ENCODE data around the gene SCN7A. TPM values are rescaled to one million over a fixed set of nuclear protein-coding genes. Genes with fewer than 3 reads are reported as not detected.

The SCN7A gene
- total and polyA plus RNA-seq, 8 donors, result 21.9 to 112 (median 91.0) TPM

DNA sequence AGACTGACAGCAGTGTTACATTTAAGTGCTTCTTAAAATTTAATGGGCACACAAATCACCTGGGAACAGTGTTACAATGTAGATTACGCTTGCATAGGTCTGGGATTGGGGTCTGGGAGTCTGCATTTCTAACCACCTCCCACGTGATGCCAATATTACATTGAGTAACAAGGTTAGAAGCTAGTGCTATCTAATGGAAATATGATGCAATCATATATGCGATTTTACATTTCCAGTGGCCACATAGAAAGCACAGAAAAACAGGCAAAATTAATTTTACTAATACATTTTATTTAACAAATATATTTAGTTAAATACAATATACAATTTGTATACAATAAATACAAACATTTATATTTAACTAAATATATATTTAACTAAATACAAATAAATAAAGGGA, 53.7 kb downstream of the SCN7A start:
- Histone ChIP-seq H3K27ac (no peak overlapping the region), H3K9me3 (no peaks in the 10 kb centered on the region), H3K36me3 (no peaks in the 10 kb centered on the region), H3K4me1 (no peaks in the 10 kb centered on the region), H3K27me3 (no peaks in the 10 kb centered on the region), H3K4me3 (no peak overlapping the region)
- intact Hi-C loops (cut with DNase I), result no loop called here
- DNase-seq, result no peak
- no peak for TF ChIP-seq CTCF (IDR thresholded peaks at IDR 0.05)
- ATAC-seq, result no peak

- Histone ChIP-seq H3K36me3 (no peaks in the 10 kb centered on the region), H3K4me3 (no peak overlapping the region), H3K27me3 (no peaks in the 10 kb centered on the region), H3K4me1 (no peaks in the 10 kb centered on the region), H3K27ac (no peak overlapping the region), H3K9me3 (no peaks in the 10 kb centered on the region)
- TF ChIP-seq CTCF (IDR thresholded peaks at IDR 0.05), result no peak
- no peak for ATAC-seq
- intact Hi-C loops (cut with DNase I), result no loop called here
- no peak for DNase-seq
Measured at GRCh38 chr2:166439078-166439477, 55.0 kb downstream of the SCN7A start.

- H3K4me3 ChIP-seq, result no peak overlapping the region
- H3K9me3 ChIP-seq, result no peaks in the 10 kb centered on the region
- intact Hi-C loops (cut with DNase I), result no loop called here
- H3K4me1 ChIP-seq, result no peaks in the 10 kb centered on the region
- ATAC-seq (no peak), DNase-seq (no peak)
- no peaks in the 10 kb centered on the region for H3K27me3 ChIP-seq
- no peaks in the 10 kb centered on the region for H3K36me3 ChIP-seq
- H3K27ac ChIP-seq, result no peak overlapping the region
- TF ChIP-seq CTCF (IDR thresholded peaks at IDR 0.05), result no peak
Measured at GRCh38 chr2:166436976-166437375, 57.1 kb downstream of the SCN7A start.

DNA sequence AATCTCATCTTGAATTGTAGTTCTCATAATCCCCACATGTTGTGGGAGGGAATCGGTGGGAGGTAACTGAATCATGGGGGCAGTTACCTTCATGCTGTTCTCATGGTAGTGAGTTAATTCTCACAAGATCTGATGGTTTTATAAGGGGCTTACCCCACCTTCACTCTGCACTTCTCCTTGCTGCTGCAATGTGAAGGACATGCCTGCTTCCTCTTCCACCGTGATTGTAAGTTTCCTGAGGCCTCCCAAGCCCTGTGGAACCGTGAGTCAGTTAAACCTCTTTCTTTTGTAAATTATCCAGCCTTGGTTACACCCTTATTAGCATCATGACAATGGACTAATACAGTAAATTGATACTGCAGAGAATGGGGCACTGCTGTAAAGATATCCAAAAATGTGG, 57.9 kb downstream of the SCN7A start:
- Histone ChIP-seq H3K4me3 (no peak overlapping the region), H3K9me3 (no peaks in the 10 kb centered on the region), H3K27ac (no peak overlapping the region), H3K4me1 (no peaks in the 10 kb centered on the region), H3K27me3 (no peaks in the 10 kb centered on the region), H3K36me3 (no peaks in the 10 kb centered on the region)
- intact Hi-C loops (cut with DNase I), result no loop called here
- no peak for ATAC-seq
- TF ChIP-seq CTCF (IDR thresholded peaks at IDR 0.05), result no peak
- DNase-seq, result no peak

GRCh38 chr2:166434491-166434890, 59.6 kb downstream of the SCN7A start:
- ATAC-seq, result no peak
- no peak overlapping the region for H3K4me3 ChIP-seq
- TF ChIP-seq CTCF (IDR thresholded peaks at IDR 0.05), result no peak

More at GRCh38 chr2:166434491-166434890, 59.6 kb downstream of the SCN7A start:
- Histone ChIP-seq H3K27ac (no peak overlapping the region), H3K36me3 (no peaks in the 10 kb centered on the region), H3K4me1 (no peaks in the 10 kb centered on the region), H3K9me3 (no peaks in the 10 kb centered on the region), H3K27me3 (no peaks in the 10 kb centered on the region)
- DNase-seq, result no peak
- intact Hi-C loops (cut with DNase I), result no loop called here
